Right hindlimb (tissue), 1 donor: ENCODE data around the gene PDF.

Experiments used
- DNase-seq: peaks from one replicate; pipeline ENCODE4 v3.0.0-alpha.2; 2018

PDF gene

DNA sequence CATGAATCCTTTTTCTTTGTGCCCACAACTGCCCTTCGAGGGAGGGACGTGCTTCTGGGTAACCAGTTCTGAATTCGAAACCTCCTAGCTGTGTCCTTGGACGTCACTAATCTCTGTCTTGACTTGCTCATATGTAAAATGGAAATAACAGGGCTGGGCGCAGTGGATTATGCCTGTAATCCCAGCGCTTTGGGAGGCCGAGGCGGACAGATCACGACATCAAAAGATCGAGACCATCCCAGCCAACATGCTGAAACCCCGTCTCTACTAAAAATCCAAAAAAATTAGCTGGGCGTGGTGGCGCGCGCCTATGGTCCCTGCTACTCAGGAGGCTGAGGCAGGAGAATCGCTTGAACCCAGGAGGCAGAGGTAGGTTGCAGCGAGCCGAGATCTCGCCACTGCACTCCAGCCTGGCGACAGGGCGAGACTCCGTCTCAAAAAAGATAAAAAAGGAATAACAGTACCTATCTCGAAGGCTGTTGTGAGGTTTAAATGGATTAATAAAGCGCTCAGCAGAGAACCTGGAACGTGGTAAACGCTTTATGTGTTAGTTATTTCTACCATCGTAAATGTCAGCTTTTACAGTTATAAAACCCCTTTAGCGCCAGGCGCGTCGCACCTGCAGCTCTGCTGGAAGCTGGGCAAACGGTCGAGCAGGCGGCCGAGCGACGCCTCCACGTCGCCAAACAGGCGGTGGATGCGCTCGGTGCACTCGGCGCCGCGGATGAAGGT is 8.3 kb upstream of the PDF start:
- no peak for DNase-seq

DNA sequence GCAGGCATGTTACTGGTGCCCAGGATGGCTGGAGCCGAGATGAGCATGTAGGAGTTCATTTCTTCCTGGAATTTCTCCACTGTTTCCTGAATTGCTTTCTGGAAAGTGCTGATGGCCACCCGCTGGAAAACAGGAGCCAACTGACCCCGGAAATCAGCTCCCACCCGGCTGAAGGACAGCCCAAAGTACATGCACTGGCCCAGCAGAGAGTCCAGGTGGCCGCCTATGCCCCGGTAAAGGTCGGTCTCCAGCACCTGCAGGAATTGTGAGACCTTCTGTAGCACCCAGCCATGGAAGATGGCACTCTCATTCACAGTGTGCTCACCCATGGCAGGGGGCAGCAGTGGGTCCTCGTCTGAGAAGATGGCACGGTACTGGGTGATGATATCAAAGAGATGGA is 4.3 kb upstream of the PDF start:
- no peak for DNase-seq

DNA sequence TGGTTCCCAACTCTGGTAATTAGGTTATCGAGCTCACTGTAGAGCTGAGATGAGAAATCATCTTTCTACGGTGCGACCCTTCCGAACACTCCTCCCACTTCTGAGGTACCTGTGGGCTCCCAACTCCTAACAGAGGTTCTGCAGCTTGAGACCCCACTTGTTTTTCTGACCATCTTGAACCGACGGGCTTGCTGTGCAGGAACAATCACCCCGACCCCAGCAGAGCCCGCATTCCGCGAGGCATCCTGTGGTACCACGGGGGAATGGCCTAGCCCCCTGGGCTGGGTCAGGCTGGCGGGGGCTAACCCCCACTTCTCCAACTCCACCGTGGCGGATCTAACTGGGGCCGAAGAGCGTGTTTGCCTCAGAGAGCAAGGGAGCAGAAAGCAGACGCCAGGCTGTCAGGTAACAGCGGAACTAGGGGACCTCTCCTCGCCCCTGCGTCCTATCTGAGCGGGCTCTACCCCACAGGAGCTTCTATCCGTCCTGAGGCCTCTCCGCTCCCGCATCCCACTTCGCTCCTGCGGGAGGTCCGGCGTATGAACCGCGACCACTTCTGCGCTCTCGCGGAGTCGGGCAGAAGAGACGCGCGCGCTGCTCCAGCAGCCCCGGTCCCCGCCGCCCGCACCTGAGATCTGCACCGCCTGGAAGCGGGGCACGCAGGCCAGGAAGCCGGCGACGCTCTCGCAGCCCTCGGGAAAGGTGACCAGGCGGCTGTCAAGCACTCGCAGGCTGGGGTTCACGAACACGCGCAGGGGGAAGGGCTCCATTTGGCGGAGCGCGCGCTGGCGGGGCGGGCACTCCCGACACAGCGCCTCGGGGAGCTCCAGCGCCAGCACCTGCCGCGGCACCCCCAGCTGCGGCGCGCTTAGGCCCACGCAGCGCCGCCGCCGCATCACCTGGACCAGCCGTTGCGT is 761 bp downstream of the PDF start:
- DNase-seq: no peak

DNA sequence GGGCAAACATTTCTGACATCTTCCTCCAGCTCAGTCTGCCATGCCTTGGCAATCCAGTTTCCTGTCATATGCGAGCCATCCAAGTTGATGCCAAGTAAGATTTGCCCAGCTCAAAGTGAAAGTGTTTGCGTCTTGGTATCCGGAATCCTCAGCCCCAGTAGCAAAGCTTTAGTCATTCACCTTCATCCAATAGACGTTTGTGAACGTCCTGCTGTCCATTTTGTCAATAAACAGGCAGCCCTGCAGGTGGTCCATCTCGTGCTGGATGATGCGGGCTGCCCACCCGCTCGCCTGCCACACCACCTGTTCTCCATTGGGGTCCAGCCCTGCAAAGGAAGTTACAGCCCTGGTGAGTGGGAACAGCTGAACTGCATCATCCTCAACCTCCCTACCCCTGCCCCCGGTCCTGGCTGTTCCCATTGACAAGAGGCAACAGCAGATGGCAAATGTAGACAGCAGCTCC is 1.5 kb downstream of the PDF start:
- no peak for DNase-seq

DNA sequence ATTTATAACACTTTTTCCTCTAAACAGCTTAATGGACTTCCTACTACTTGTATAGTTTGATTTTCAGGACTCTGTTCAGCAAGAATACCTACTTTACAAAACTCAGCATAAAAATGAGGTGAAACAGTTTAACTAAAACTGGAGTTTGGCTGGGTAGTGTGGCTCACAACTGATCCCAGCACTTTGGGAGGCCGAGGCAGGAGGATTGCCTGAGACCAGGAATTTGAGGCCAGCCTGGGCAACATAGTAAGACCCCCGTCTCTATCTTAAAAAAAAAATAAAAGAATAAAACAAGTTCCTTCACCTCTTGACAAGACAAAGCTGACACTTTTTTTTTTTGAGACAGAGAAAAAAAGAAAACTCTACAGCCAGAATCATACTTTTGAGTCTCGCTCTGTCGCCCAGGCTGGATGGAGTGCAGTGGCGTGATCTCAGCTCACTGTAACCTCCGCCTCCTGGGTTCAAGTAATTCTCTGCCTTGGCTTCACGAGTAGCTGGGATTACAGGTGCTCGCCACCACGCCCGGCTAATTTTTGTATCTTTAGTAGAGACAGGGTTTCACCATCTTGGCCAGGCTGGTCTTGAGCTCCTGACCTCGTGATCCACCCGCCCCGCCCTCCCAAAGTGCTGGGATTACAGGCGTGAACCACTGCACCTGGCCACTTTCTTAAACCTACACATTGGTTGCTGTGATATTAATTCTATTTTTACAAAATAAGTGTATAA is 2.6 kb downstream of the PDF start:
- DNase-seq: no peak

DNA sequence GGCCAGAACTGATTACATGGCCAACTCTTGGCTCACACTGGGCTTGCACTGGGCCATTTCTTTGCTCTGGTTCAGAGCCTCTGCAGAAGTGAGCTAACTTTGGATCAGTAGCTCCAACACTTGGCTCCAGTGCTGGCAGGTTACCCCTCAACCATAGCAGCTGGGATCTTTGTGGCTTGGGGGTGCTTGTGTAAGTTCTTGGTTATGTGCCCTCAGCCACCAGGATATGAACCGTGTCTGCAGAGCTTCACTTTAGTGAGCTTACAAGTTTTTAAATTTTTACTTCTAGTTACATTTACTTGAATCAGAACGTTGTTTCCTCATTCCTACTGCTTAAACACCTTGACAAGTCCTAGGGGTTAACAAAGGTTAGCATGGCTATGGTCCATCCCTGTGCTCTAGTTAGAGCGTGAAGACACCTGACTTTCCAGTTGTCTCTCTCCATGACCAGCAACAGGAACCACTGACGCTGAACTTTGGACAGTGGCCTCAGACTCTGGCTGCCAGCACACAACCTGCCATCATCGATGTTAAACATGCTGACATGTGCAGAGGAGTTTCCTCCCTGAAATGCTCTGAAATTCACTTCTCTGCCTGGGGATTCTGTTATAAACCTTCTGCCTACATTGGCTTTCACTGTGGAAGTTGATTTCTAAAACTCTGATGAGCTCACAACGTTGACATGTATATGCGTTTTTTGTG is 4.1 kb downstream of the PDF start:
- DNase-seq: no peak

DNA sequence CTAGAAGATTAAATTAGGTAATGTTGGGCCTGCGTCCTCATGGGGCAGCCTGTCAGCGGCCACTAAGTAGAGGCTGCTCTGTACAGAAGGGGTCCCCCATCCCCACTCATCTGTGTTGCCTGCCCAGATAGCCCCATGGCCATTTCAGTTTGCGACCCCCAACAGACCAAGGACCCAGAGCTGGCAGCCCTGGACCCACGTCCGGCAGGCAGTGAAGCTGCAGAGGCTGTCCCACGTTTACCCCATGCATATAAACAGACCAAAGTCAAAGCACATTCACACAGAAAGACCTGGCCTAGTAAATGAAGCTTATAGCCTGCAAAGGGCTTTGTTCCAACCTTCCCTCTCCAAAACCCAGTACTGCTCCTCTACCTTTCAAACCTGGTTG is 4.6 kb downstream of the PDF start:
- DNase-seq: no peak

DNA sequence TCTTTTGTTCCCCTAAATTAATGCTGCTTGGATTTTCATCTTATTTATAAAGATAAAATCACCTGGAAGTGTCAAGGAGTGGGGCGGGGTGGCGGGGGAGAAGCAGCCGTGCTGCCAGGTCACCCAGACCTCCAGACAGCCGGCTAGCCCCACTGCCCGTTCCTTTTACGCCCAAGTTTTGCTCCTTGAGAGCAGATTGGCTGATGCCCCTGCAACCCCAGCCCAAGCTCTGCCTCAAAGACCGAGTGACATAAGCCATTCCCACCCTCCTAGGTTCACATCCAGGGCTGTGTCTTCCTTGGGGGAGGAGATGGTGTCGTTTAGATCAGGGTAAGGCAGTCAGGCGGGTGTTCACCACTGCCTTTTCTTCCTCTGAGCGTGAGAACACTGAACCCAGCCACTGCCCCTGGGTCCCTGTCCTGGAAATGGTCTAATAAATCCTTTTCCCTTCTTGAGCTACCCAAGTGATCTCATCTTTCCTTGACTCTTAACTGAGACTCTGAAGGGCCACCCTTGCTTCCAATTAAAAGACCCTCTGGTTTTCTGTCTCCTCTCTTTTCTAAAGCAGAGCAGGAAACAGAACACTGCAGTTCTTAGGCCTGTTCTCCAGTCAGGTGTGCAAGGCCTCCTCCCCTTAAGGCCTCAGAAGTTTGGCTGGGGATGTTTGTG is 5.7 kb downstream of the PDF start:
- no peak for DNase-seq

DNA sequence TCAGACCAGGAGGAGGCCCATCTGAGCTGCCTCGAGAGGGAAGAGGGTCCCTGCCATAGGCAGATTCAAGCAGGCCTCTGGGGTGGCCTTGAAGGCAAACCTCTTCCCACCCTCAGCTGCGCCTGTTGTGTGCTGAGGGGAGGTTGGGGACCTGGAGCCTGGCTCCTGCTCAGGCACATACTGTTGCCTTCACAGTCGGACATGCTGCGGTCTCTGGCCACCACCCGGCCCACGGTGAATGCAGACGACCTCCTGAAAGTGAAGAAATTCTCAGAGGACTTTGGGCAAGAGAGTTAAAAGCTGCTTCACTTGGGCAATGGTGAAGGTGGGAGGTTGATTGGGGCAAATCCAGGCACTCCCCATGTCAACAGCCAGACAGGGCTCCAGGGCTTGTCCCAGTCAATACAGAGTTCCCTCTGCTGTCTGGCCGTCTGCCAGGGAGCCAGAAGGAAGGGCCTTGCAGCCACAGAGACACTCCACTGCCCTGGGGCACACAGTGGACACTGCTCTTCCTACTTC is 6.3 kb downstream of the PDF start:
- no peak for DNase-seq

DNA sequence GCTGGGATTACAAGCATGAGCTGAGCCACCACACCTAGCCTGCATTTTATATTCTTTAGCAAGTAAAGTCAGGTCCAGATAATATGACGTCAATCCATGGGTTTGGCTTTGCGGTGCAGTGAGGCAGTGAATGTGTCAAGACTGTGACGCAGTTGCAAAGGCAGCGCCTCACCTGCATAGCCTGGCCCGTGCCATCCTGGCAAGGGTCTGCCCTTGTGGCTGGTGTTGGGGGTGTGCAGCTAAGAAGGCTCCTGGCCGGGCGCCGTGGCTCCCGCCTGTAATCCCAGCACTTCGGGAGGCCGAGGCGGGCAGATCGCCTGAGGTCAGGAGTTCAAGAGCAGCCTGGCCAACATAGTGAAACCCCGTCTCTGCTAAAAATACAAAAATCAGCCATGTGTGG is 7.0 kb downstream of the PDF start:
- DNase-seq: no peak

DNA sequence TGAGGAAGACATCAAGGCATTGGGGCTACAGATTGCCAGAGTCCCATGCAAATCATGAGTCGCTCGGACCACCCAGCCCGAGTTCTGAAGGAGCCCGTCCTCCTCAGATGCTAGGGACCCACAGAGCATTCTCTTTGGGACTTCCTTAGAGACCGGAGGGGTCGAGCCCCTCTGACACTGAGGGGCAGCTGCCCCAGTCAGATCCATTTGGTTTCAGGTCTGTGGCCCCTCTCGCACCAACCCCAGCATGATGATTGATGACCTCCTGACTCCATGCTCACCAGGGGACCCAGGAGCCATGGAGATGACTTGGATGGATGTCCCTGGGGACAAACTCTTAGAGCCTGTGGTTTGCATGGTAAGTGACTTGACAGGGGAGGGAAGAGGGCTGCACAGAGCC is 8.0 kb downstream of the PDF start:
- DNase-seq: no peak

DNA sequence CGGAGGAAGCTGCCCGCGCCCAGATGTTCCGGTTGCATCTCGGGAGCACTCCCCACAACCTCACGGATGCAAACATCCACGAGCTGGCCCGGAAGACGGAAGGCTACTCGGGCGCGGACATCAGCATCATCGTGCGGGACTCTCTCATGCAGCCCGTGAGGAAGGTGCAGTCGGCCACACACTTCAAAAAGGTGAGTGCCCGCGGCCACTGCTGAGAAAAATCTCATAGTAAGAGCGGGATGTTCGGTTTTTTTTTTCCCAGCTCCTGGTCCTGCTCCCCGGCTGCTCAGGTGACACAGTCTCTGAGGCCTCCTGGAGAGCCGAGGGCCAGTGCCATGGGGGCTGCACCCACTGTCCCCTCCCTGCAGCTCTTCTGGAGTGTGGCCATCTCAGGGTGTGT is 9.3 kb downstream of the PDF start:
- no peak for DNase-seq

DNA sequence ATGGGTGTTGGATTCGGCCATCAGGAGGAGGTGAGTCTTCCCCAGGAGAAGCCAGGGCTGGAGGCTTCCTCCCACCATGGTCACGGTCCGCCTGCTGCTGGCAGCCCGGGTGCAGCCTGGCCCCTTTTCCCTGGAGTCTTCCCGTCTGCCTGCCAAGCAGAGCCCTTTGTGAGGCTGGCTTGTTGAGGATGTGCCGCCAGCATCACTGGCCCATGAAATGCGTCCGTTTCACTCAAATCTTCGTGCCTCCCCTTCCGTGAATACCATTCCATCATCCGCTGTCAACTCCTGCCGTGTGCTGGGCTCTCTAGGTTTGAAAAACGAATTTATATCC is 9.7 kb downstream of the PDF start:
- DNase-seq: no peak

DNA sequence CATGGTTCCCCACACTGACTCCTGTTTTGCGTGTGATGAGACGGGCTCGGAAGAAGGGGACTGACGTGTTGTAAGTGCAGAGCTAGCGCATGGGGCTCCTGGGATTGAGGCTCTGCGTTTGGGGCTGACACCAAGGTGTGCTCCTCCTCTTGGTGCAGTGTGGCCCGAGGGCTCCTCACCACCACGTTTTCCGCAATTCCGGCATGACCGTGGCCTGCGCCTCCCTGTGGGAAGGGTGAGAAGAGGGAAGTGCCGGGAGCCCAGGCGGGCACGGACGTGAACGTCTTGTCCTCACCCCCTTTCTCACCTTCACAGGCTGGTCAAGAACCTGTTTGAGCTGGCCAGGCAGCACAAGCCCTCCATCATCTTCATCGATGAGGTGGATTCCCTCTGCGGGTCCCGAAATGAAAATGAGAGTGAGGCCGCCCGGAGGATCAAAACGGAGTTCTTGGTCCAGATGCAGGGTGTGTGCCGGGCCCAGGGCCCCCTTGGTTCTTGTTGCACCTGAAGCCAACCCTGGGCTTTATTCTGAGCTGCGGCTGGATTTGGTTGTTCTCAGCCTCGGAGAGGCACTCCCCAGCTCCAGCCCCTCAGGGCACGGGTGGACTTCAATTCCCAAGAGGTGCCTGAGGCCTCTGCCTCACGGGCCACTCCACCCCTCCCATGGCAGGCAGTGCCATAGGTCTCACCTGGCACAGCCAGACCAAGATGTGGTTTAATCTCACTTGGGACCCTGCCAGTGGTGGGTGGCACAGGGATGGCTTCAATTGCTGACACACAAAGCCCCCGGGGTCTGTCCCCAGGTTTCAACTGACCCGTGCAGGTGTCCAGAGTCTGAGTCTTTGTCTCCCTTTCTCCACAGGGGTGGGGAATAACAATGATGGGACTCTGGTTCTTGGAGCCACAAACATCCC is 10.3 kb downstream of the PDF start:
- no peak for DNase-seq

DNA sequence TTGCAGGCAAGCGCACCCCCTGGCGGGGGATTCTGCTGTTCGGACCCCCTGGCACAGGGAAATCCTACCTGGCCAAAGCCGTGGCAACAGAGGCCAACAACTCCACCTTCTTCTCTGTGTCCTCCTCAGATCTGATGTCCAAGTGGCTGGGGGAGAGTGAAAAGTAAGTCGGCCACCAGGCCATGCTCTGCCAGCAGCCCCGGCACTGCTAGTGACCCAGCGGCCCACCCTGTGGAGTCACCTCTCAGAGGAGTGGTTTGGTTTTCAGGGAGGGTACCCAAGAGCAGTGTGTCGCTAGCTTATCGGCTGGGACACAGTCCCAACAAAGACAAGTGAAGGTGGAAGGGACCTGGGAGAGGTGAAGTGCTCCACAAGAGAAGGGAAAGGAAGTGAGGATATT is 11.0 kb downstream of the PDF start:
- no peak for DNase-seq

DNA sequence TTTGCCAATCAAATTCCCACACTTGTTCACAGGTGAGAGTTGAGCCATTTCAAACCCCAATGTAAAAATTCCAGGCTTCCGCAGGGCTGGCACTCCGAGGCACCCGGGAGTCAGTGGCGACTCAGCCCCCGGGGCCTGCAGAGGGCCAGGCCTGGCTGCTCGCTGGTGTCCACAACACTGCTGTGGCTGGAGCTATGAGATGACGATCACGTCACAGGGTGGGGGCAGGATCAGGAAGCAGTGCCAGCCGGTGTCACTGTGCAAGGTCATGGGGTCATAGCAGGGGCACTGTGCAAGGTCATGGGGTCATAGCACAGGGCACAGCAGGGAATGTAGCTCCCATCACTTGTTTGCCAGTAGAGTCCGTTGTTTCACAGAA is 11.5 kb downstream of the PDF start:
- no peak for DNase-seq

DNA sequence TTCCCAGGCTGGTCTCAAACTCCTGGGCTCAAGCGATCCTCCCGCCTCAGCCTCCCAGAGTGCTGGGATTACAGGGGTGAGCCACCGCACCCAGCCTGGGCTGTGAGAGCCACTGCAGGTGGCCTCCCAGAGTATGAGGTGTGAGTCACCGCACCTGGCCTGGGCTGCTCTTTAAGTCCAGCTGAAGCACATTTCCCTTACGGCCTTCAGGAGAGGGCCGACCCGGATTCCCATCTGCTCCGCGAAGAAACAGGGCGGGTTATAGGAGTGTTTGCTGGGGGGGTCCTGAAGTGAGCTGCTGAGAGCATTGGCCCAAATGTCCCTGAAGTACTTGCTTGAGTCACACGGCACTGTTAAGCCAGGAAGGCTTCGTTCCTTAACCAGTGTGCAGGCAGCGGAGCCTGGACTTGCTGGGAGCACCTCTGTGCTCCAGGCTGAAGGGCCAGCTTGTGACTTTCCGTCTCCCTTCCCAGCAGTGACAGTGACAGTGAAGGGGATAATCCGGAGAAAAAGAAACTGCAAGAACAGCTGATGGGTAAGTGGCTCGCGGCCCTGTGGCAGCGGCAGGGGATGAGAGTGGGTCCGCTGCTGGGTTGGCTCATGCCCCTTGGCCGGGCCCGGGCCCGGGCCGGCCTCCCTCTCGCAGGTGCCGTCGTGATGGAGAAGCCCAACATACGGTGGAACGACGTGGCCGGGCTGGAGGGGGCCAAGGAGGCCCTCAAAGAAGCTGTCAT is 12.0 kb downstream of the PDF start:
- DNase-seq: no peak

DNA sequence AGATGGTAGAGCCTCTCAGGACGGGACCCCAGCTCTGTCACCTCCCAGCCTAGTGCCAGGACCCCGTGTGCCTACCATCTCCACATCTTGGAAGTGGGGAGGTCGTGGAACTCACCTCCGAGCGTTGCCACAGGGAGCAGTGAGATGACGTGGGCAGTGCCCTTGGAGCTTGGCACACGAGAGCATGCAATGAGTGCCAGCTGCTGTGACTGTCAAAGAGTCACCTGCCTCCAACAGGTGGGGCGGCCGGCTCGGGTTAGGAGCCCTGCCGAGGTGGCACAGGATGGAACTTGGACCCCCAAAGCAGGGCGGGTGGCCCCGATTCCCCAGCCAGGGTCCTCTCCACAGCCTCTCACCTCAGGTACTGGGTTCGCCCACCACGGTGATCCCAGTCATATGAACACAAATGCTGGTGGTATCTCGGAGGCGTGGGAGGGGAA is 13.8 kb downstream of the PDF start:
- DNase-seq: no peak

DNA sequence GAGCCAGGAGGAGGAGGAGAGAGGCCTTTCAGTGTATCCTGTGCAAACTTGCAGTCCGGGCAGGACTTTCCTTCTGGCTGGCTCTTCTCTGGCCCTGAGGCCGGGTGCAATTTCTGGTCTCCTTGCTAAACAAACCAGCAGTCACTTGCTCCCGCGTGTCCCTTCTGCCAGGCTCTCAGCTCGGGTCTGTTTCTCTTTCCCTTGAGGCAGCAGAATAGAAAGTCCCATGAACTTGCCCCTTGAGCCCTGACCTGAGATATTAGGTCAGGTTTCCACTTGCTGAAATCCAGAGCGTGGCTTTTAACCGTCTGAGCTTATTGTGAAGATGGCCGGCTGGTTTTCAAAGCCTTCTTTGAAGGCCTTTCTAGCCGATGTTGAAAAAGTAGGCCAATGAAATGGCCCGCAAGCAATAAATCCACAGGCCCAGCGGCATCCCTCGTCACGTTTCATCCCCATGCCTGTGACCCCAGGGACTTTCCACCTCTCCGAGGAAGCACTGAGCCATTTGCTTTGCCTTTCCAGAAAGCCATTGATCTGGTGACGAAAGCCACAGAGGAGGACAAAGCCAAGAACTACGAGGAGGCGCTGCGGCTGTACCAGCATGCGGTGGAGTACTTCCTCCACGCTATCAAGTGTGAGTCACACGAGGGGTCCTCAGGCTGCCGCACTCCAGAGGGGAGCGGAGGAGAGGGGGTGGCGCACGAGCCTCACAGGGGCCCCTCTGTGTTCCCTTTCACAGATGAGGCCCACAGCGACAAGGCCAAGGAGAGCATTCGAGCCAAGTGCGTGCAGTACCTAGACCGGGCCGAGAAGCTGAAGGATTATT is 14.7 kb downstream of the PDF start:
- no peak for DNase-seq

DNA sequence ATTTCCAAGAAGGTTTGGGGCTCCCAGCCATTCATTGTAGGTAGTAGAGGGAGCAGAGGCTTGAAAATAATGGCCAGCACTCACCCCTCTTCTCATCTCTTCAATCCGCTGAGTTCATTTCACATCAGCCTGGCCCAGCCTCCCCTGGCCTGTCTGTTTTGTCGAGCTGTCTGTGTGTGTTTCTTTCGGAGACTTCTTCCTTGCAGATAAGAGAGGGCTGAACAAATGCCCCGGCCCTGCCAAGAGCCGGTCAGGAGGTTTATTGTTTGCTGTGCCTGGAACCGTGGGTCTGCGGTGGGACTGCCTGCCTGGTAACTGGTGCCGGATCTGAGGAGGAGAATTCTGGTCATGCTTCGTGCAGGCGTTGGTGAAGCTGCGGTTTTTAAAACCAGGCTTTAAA is 15.9 kb downstream of the PDF start:
- DNase-seq: no peak
